ENCODE results near the gene GABRE.

DNA sequence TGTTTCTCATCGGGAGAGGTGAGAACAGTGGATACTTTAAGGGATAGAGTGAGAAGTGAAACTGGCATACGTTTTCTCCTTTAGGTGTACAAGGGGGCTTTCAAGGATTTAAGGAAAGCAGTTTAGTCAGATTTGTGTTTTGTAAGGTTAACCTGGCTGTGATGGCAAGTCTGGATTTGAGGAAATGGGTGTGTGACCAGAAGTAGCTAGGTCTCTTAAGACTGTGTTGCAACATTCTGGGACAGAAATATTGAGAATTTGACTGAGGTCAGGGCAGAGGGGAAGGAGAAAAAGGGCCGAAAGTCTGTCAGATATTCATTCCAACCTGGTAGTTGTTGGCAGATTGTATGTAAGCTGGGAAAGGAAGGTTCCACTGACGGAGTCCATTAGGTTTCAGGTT is 10.4 kb upstream of the GABRE start:
- no peak for TF ChIP-seq POLR2AphosphoS5 (IDR thresholded peaks at IDR 0.05; ENCODE audit: low read depth, low read length)
- TF ChIP-seq SIN3A (IDR thresholded peaks at IDR 0.05; ENCODE audit: borderline replicate concordance, insufficient read depth, low read length) = no peak
- no peak for TF ChIP-seq TAF1 (IDR thresholded peaks at IDR 0.05; ENCODE audit: borderline replicate concordance, insufficient read depth, low read length)
- TF ChIP-seq, protein P1, sequence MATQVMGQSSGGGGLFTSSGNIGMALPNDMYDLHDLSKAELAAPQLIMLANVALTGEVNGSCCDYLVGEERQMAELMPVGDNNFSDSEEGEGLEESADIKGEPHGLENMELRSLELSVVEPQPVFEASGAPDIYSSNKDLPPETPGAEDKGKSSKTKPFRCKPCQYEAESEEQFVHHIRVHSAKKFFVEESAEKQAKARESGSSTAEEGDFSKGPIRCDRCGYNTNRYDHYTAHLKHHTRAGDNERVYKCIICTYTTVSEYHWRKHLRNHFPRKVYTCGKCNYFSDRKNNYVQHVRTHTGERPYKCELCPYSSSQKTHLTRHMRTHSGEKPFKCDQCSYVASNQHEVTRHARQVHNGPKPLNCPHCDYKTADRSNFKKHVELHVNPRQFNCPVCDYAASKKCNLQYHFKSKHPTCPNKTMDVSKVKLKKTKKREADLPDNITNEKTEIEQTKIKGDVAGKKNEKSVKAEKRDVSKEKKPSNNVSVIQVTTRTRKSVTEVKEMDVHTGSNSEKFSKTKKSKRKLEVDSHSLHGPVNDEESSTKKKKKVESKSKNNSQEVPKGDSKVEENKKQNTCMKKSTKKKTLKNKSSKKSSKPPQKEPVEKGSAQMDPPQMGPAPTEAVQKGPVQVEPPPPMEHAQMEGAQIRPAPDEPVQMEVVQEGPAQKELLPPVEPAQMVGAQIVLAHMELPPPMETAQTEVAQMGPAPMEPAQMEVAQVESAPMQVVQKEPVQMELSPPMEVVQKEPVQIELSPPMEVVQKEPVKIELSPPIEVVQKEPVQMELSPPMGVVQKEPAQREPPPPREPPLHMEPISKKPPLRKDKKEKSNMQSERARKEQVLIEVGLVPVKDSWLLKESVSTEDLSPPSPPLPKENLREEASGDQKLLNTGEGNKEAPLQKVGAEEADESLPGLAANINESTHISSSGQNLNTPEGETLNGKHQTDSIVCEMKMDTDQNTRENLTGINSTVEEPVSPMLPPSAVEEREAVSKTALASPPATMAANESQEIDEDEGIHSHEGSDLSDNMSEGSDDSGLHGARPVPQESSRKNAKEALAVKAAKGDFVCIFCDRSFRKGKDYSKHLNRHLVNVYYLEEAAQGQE (IDR thresholded peaks at IDR 0.05; ENCODE audit: insufficient read depth in 1 of 2, low read depth in 2 of 2, low read length in 2 of 2) = no peak
- no peak for TF ChIP-seq FOXP2 (optimal IDR thresholded peaks at IDR 0.05; ENCODE audit: borderline replicate concordance, extremely low read depth, extremely low read length, insufficient read depth)

All from PFSK-1 (cell line).